PC-3 (cell line): Measurements from ENCODE around the gene HEYL. TPM values are rescaled to one million over a fixed set of nuclear protein-coding genes. Genes with fewer than 3 reads are reported as not detected.

Source experiments
- ATAC-seq: fragments of 200-7000 bp; cut with Tn5 transposase; 2 replicates; pipeline ENCODE4 v1.9.1; 2020; ENCODE audit warnings: mild to moderate bottlenecking, moderate library complexity
- BruUV-seq: library from RNA; stranded (reverse); fragments of 400-500 nt; replicated peaks from 2 replicates; lab custom pipeline; 2021; lab: Mats Ljungman, UMichigan
- CTCF ChIA-PET: fragments of 300-600 bp; sonication (Branson Sonifier 250); formaldehyde crosslinking; loops from one replicate; lab custom pipeline; 2022; ENCODE audit warnings: antibody characterized with exemption; lab: Charles Lee
- POLR2A ChIA-PET: fragments of 300-600 bp; sonication (Branson Sonifier 250); formaldehyde crosslinking; loops from one replicate; lab custom pipeline; 2022; ENCODE audit warnings: antibody characterized with exemption; ENCODE audit not compliant: unreplicated experiment; lab: Charles Lee
- DNase-seq: peaks from one replicate; pipeline ENCODE4 v3.0.0-alpha.2; 2015
- H2AFZ ChIP-seq: fragments of 300-600 bp; sonication (generic); 2 replicates; pipeline ENCODE4 v1.6.0; 2016; ENCODE audit warnings: antibody characterized with exemption, low read length
- H3F3A ChIP-seq: fragments of 300-600 bp; sonication (generic); one replicate; pipeline ENCODE4 v1.6.0; 2017; ENCODE audit warnings: antibody characterized with exemption, low read length, control low read depth, mild to moderate bottlenecking; ENCODE audit not compliant: unreplicated experiment
- H3K27ac ChIP-seq: fragments of 300-600 bp; sonication (generic); 2 replicates; pipeline ENCODE4 v1.5.1; 2016; ENCODE audit warnings: mild to moderate bottlenecking, low read length
- H3K27me3 ChIP-seq: fragments of 300-600 bp; sonication (generic); 2 replicates; pipeline ENCODE4 v1.6.1; 2016; ENCODE audit warnings: low read length, mixed read lengths
- H3K36me3 ChIP-seq: fragments of 300-600 bp; sonication (generic); 2 replicates; pipeline ENCODE4 v1.6.1; 2016; ENCODE audit warnings: low read depth, mixed run types, low read length, mixed read lengths
- H3K4me1 ChIP-seq: fragments of 300-600 bp; sonication (generic); 2 replicates; pipeline ENCODE4 v1.5.1; 2016; ENCODE audit warnings: low read length; ENCODE audit not compliant: insufficient read depth
- H3K4me2 ChIP-seq: fragments of 300-600 bp; sonication (generic); 2 replicates; pipeline ENCODE4 v1.6.0; 2016; ENCODE audit warnings: low read length
- H3K4me3 ChIP-seq: fragments of 300-600 bp; sonication (generic); 2 replicates; pipeline ENCODE4 v1.5.1; 2016; ENCODE audit warnings: mild to moderate bottlenecking, low read length, mixed read lengths
- H3K79me2 ChIP-seq: fragments of 300-600 bp; sonication (generic); 2 replicates; pipeline ENCODE4 v1.6.1; 2017; ENCODE audit warnings: low read length, mixed read lengths
- H3K9ac ChIP-seq: fragments of 300-600 bp; sonication (generic); 2 replicates; pipeline ENCODE4 v1.6.0; 2016; ENCODE audit warnings: mild to moderate bottlenecking, low read length
- H3K9me2 ChIP-seq: fragments of 300-600 bp; sonication (generic); replicated peaks from 2 replicates; pipeline ENCODE4 v1.6.1; 2016; ENCODE audit warnings: mixed run types, low read length, mixed read lengths
- H3K9me3 ChIP-seq: fragments of 300-600 bp; sonication (generic); 2 replicates; pipeline ENCODE4 v1.6.1; 2016; ENCODE audit warnings: low read length, mixed read lengths
- H4K20me1 ChIP-seq: fragments of 300-600 bp; sonication (generic); 2 replicates; pipeline ENCODE4 v1.6.1; 2016; ENCODE audit warnings: low read length, mixed read lengths
- EZH2 ChIP-seq: fragments of 300-600 bp; sonication (generic); IDR thresholded peaks from one replicate; pipeline ENCODE4 v1.6.1; 2017; ENCODE audit warnings: antibody characterized with exemption, mild to moderate bottlenecking, low read length; ENCODE audit not compliant: unreplicated experiment
- EZH2phosphoT487 ChIP-seq: fragments of 300-600 bp; sonication (generic); IDR thresholded peaks from 2 replicates; pipeline ENCODE4 v1.6.1; 2018; ENCODE audit warnings: mild to moderate bottlenecking, antibody characterized with exemption, low read length, borderline replicate concordance
- intact Hi-C: fragments of 100-400 bp; cut with micrococcal nuclease; formaldehyde crosslinking; loops from 2 replicates; pipeline ENCODE4 v1.9.0; 2023
- total RNA-seq: library from RNA; depleted of rRNA; stranded (reverse); fragments of >200 nt; gene quantifications from 2 replicates; pipeline ENCODE4 v1.2.3, GENCODE V29; 2014
- TF ChIP-seq, protein P1 (sequence below): fragments of 300-600 bp; sonication (generic); conservative IDR thresholded peaks from 2 replicates; pipeline ENCODE4 v1.5.1; 2017; ENCODE audit warnings: antibody characterized with exemption, low read depth, mild to moderate bottlenecking, low read length

Gene HEYL
- total RNA-seq, 1 experiment from 2014 or later, result not detected

GRCh38 chr1:39652105-39652504, 12.7 kb upstream of the HEYL start:
- Histone ChIP-seq H3F3A (no peaks in the 10 kb centered on the region), H3K9me3 (no peaks in the 10 kb centered on the region), H3K4me2 (no peak overlapping the region), H2AFZ (no peak overlapping the region), H3K79me2 (no peaks in the 10 kb centered on the region), H3K36me3 (no peaks in the 10 kb centered on the region), H3K9ac (no peak overlapping the region), H4K20me1 (no peaks in the 10 kb centered on the region), H3K4me3 (no peak overlapping the region), H3K27me3 (no peaks in the 10 kb centered on the region), H3K4me1 (no peaks in the 10 kb centered on the region), H3K27ac (no peak overlapping the region), H3K9me2 (no peaks in the 10 kb centered on the region)
- DNase-seq (no peak), ATAC-seq (no peak)
- BruUV-seq, result no TSS peak
- POLR2A ChIA-PET, result no interaction called here
- intact Hi-C loops, result no loop called here
- TF ChIP-seq, protein P1, sequence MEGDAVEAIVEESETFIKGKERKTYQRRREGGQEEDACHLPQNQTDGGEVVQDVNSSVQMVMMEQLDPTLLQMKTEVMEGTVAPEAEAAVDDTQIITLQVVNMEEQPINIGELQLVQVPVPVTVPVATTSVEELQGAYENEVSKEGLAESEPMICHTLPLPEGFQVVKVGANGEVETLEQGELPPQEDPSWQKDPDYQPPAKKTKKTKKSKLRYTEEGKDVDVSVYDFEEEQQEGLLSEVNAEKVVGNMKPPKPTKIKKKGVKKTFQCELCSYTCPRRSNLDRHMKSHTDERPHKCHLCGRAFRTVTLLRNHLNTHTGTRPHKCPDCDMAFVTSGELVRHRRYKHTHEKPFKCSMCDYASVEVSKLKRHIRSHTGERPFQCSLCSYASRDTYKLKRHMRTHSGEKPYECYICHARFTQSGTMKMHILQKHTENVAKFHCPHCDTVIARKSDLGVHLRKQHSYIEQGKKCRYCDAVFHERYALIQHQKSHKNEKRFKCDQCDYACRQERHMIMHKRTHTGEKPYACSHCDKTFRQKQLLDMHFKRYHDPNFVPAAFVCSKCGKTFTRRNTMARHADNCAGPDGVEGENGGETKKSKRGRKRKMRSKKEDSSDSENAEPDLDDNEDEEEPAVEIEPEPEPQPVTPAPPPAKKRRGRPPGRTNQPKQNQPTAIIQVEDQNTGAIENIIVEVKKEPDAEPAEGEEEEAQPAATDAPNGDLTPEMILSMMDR, result no peak
- TF ChIP-seq EZH2phosphoT487 (no peak), EZH2 (no peak)
- CTCF ChIA-PET, result no interaction called here

DNA sequence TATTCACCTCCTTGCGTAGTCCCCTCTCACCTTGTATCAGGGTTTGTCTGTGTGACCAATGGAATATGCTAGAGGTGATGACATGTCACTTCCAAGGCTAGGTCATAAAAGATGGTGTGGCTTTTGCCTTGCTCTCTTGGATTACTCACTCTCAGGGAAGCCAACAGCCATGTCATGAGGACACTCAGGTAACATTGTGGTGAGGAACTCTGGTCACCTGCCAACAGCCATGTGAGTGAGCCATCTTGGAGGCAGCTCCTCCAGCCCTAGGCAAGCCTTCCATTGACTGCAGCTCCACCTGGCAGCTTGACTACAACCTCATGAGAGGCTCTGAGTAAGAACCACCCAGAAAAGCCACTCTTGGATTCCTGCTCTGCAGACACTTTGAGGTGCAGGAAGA, 11.0 kb upstream of the HEYL start:
- DNase-seq (peak; percentile 62), ATAC-seq (no peak)
- H3K36me3 ChIP-seq, result no peaks in the 10 kb centered on the region
- H3K9ac ChIP-seq, result no peak overlapping the region
- no peaks in the 10 kb centered on the region for H4K20me1 ChIP-seq
- no TSS peak for BruUV-seq
- no peak overlapping the region for H3K27ac ChIP-seq
- no peaks in the 10 kb centered on the region for H3K27me3 ChIP-seq
- H3K9me3 ChIP-seq, result no peaks in the 10 kb centered on the region
- intact Hi-C loops, result no loop called here
- no peak overlapping the region for H3K4me2 ChIP-seq
- TF ChIP-seq EZH2phosphoT487, result no peak
- TF ChIP-seq, protein P1, result no peak
- no peak for TF ChIP-seq EZH2
- no peak overlapping the region for H3K4me3 ChIP-seq
- no peaks in the 10 kb centered on the region for H3K9me2 ChIP-seq
- no peaks in the 10 kb centered on the region for H3K79me2 ChIP-seq
- POLR2A ChIA-PET, result no interaction called here
- H3F3A ChIP-seq, result no peaks in the 10 kb centered on the region
- CTCF ChIA-PET, result no interaction called here
- no peak overlapping the region for H2AFZ ChIP-seq
- H3K4me1 ChIP-seq, result no peaks in the 10 kb centered on the region

- Histone ChIP-seq H3K9ac (no peak overlapping the region), H3F3A (no peaks in the 10 kb centered on the region), H3K4me2 (no peak overlapping the region), H3K79me2 (no peaks in the 10 kb centered on the region), H3K9me2 (no peaks in the 10 kb centered on the region), H3K27ac (no peak overlapping the region), H3K4me3 (no peak overlapping the region), H4K20me1 (no peaks in the 10 kb centered on the region), H3K27me3 (no peaks in the 10 kb centered on the region), H2AFZ (no peak overlapping the region), H3K9me3 (no peaks in the 10 kb centered on the region), H3K36me3 (no peaks in the 10 kb centered on the region), H3K4me1 (no peaks in the 10 kb centered on the region)
- BruUV-seq, result no TSS peak
- intact Hi-C loops, result no loop called here
- POLR2A ChIA-PET, result no interaction called here
- ATAC-seq (no peak), DNase-seq (no peak)
- TF ChIP-seq EZH2 (no peak), EZH2phosphoT487 (no peak)
- TF ChIP-seq, protein P1, result no peak
- CTCF ChIA-PET, result no interaction called here
Observed at GRCh38 chr1:39649636-39650185, 10.3 kb upstream of the HEYL start.
